UCSD-AML1 (cell line): ENCODE results near the gene CDH2.

Experiments
- DNase-seq: peaks from one replicate; lab custom pipeline; 2025; ENCODE audit not compliant: unreplicated experiment; lab: John Stamatoyannopoulos, UW

Gene CDH2

GRCh38 chr18:28128659-28128980 lies 48.3 kb downstream of the CDH2 start:
- DNase-seq: no peak

DNA sequence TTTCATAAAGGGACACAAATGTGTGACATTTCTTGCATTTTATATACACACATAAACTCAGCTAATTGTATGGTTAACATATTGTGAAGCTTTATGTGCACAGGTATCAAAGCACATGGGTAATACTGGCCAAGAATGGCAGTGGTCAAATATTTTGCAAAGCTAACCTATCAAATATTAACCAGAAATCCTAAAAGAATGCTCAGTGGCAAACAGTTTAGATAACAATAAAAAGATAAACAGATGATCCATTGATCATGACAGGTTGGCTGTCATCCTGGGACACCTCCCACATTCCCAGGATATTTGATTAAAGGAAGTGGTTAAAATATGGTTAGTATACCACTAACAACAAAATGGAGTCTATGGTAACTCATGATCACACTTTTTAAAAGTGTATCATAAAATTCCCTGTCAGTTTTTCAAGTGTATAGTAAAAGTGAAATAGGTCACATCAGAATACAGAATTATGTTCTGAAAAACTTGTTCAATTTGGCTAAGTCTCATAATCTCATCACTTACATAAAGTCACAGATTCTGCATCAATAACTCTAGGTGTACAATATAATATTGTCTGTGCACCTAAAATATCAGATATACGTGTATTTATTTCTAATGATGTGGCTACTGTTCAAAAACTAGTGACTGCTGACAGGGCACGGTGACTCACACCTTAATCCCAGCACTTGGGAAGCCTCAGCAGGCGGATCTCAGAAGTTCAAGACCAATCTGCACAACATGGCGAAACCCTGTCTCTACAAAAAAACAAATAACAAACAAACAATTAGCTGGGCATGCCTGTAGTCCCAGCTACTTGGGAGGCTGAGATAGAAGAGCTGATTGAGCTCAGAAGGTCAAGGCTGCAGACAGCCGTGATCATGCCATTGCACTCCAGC lies 48.9 kb downstream of the CDH2 start:
- DNase-seq: no peak

DNA sequence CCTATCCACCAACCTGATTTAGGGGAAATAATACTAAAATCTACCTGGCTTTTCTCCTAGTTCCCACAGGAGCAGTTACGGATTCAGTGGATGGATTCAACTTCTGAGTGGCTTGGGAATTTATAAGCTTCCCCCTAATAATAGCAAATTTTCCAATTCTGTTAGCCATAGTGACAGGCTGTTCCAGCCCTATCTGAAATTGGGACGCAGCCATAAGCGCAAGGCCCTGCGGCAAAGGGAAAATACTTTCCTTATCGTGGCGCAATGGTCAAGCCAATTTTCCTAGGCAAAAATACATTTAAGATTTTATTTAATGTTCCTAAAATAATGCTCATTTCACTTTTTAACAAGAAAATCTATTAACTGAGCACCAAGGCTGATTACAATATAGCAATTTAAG lies 49.7 kb downstream of the CDH2 start:
- DNase-seq: no peak

DNA sequence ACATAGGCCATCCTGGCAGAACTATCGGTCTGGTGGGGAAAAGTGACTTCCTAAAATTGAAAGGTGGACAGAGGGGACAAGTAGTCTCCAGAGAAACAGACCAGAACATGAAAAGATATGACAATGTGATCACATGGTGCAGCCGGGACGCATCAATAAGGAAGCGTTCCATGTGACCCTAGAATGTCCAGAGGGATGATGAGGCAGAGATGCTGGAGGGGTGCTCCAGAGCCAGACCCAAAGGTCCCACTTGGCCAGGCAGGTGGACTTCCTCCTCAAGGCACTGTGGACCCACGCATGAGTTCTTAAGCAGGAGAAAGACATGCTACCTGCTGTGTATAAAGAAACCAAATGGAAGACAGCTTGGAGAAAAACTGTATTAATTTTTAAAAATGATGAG lies 50.2 kb downstream of the CDH2 start:
- DNase-seq: no peak

DNA sequence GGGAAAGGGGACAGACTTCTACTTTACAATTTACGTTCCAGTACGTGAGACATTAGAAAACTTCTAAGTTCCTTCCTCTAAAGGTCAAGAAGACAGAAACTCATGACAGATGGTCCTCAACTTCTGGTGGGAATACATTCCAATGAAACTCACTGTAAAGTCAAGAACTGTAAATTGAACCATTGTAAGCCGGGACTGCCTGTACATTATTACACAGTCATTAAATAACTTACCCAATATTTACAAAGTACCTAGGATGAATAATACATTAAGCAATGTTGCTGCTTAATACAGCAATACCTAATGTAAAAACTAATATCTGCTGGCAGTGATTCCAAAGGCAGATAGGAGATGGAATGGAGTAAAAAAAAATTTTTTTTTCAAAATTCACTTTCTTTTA lies 51.9 kb downstream of the CDH2 start:
- no peak for DNase-seq

GRCh38 chr18:28124131-28125029 lies 52.5 kb downstream of the CDH2 start:
- no peak for DNase-seq

DNA sequence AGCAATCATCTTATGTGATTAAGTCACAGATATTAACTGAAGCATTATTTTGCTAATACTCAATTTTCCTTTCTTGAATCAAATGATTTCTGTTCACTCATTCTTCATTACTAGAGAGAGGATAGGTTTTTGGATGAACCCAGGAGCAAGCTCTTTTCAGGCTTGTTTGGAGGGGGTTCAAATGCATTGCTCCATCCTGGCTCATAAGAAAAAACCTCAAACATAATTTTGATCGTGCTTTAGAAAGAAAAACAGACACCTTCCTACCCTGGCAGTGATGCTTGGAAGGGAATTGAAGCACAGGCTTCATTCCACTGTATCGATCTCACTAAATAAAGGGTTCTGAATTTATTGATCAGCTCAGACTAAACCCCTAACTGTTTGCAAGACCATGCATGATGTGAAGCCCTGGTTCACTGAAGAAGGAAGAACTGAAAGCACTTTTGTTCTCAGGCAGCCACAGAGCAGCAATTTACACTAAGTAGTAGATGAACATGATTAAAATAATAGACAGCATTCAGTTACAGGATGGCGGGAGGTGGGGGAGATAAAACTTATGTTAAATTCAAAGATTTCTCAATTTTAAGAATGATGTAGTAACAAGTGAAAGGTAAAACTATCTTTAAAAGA lies 53.4 kb downstream of the CDH2 start:
- DNase-seq: no peak

- DNase-seq: no peak
These were observed 56.0 kb downstream of the CDH2 start for GRCh38 chr18:28120828-28121515.

DNA sequence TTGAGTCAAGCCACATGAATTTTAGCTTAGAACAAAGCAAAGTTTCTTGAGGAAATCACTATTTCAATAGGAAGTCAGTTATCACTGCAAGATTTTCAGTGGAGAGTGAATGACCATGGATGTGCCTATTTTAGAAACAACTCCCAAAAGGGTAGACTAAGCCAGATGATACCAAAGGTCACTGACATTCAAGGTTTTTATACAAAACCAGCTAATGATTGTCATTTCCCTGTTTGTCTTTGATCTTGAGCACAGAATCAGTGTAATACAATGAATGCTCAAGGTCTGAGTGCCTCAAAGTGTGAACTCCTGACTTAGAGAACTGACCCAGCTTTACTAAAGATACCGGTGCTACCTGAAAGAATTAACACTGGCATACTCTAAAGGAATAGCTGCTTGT lies 60.5 kb downstream of the CDH2 start:
- no peak for DNase-seq

GRCh38 chr18:28115149-28115550 lies 61.8 kb downstream of the CDH2 start:
- no peak for DNase-seq

GRCh38 chr18:28114472-28114871 lies 62.5 kb downstream of the CDH2 start:
- no peak for DNase-seq

GRCh38 chr18:28113271-28114029 lies 63.5 kb downstream of the CDH2 start:
- no peak for DNase-seq

GRCh38 chr18:28112056-28112470 lies 64.9 kb downstream of the CDH2 start:
- no peak for DNase-seq

DNA sequence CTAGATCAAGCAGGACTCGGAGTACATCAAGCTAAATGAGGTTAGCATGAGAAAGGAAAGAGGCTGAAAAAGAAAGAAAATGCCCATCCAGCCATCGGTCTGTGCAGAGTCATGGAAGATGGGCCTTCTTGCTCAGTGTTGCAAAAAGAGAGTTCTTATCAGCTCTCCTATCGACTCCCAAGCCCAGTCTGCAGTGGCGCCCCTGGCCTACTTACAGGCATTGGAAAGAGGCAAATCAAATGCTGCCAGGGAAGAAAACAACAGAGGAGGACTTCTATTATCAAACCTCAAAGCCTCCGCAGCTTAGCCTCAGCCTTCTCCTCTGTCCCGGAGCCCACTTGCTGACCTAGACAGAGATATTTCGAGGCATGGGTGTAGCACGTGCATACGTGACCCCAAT lies 66.0 kb downstream of the CDH2 start:
- DNase-seq: no peak

DNA sequence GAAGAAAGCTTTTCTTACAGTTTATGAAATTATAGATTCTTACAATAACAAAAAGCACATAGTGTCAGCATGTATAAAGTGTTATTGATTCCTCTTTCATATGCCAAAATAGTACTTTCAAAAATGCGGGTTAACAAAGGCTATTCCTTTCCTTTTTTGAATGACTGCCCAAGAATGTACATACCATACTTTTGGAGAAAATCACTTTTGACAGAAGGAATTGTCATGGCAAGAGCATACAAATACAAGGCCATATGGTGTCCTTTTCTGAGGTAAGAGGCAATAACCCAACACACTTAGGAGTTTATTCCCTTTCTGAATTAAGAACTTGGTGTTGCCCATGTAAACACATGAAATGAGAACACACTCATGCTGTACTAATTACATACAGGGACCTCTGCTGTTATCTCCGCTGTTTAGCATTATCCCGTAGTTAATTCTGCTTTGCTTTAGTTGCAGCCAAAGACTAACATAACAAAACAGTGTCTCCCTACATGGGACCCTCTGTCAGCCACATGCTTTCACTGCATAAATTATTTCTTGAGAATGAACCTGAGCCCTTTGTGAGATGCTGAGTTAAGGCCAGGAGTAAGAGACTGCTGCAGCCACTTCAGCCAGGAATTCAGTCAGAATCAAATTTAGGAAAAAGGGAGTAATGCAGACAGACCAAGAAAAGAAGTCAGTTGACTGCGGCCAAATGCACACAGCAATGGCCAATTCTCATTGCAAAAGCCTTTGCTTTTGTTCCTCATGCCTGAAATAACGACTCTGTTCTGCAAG lies 67.0 kb downstream of the CDH2 start:
- DNase-seq: no peak

DNA sequence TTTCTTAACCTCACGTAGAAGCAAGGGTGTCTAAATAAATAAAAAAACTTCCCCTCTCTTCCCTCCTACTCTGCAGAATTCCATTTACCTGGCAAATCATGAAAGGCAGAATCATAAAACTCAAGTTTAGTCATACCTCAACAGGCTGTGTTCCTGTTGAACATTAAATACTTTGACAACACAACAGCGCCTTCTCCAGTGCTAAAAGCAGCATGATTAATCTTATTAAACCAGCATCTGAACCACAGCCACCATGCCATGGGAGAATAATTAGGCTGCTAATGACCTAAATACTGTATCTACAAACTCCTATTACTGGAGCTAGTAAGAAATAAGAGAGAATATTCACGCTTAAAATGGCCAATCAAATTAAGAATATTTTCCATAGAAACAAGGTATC lies 68.1 kb downstream of the CDH2 start:
- no peak for DNase-seq

DNA sequence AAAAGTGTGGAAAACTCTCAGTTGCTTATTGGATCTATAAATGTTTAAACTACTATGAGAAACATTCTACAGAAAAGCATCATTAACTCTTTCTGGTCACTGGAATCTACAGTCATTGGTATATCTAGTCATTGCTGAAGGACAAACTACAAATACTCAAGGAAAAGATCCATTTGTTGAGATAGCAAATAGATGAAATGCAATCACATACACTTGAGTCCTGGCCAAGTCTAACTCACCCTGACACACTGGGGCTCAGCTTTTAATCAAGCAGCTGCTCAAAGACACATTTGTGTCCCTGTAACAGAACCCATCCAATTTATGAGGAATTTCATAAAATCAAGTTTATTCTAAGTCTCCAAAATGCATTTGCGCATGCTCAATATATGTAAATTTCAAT lies 68.7 kb downstream of the CDH2 start:
- DNase-seq: no peak

DNA sequence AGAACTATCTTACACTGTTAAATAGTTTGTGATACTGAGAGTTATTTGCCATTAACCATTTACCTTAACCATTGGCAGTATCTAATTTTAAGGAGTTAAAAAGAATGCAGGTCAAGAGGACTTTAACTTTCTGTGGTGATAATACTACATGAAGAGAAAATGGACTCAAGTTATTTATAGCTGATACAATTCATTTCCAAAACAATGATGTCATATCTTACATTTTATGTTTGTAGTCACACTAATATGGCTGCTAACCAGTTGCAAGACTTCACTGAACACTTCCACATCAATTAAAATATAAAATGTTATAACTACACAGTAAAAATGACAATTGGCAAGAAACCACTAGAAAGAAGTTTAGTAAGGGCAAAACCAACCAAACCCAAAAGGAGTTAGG lies 77.7 kb downstream of the CDH2 start:
- DNase-seq: no peak

DNA sequence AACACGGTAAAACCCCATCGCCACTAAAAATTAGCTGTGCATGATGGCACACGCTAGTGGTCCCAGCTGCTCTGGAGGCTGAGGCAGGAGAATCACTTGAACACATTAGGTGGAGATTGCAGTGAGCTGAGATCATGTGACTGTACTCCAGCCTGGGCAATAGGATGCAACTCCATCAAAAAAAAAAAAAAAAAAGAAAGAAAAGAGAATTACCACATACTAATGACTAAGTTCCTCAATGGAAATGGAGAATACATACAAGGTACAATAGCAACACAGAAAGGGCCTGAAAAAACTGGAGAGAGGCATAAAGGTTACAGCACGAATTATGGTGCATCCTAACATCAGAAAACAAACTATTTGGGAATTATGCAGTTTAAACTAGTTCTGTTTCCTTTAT lies 81.3 kb downstream of the CDH2 start:
- DNase-seq: no peak

DNA sequence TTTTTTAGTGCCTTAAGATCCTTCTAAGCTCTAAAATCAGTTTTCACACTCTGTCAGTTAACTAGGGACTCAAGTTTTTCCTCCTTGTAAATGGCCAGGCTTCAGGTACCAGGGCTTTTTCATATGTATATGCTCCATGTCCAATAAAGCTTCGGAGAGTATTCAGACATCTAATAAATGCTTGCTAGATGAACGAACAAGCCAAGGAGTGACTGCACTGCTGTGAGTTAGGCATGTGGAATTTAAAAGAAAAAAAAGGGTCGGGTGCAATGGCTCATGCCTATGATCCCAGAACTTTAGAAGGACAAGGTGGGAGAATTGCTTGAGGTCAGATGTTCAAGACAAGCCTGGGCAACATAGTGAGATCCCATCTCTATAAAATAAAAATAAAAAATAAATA lies 81.9 kb downstream of the CDH2 start:
- DNase-seq: no peak
